Mesodermal cell (in vitro differentiated cells): ENCODE data around the gene RALGPS1.

ENCODE experiments used
- H3K27ac ChIP-seq: 2 replicates; pipeline ENCODE4 v1.7.0; 2013; ENCODE audit warnings: mild to moderate bottlenecking, low read depth, low read length, moderate library complexity; ENCODE audit not compliant: severe bottlenecking
- H3K36me3 ChIP-seq: 2 replicates; pipeline ENCODE4 v1.7.1; 2013; ENCODE audit warnings: mild to moderate bottlenecking, low read length, moderate library complexity; ENCODE audit not compliant: control insufficient read depth, insufficient read depth
- H3K4me1 ChIP-seq: one replicate; pipeline ENCODE4 v1.7.1; 2013; ENCODE audit warnings: mild to moderate bottlenecking, low read length; ENCODE audit not compliant: insufficient read depth, control insufficient read depth, poor library complexity, severe bottlenecking
- H3K4me3 ChIP-seq: 2 replicates; pipeline ENCODE4 v1.7.0; 2013; ENCODE audit warnings: low read length, control low read depth, mild to moderate bottlenecking; ENCODE audit not compliant: insufficient read depth, poor library complexity, severe bottlenecking; ENCODE audit errors: extremely low read depth
- H3K9me3 ChIP-seq: 2 replicates; pipeline ENCODE4 v1.7.1; 2013; ENCODE audit warnings: mild to moderate bottlenecking, low read length, moderate library complexity; ENCODE audit not compliant: control insufficient read depth
- WGBS, 2 experiments: methylation state at CpG; one replicate each; pipeline ENCODE4 v1.1.5; 2013; ENCODE audit warnings: missing lambda C conversion rate in 2 of 2; ENCODE audit not compliant: insufficient coverage in 2 of 2; 5-methylcytosine and 5-hydroxymethylcytosine counted together

Gene RALGPS1

DNA sequence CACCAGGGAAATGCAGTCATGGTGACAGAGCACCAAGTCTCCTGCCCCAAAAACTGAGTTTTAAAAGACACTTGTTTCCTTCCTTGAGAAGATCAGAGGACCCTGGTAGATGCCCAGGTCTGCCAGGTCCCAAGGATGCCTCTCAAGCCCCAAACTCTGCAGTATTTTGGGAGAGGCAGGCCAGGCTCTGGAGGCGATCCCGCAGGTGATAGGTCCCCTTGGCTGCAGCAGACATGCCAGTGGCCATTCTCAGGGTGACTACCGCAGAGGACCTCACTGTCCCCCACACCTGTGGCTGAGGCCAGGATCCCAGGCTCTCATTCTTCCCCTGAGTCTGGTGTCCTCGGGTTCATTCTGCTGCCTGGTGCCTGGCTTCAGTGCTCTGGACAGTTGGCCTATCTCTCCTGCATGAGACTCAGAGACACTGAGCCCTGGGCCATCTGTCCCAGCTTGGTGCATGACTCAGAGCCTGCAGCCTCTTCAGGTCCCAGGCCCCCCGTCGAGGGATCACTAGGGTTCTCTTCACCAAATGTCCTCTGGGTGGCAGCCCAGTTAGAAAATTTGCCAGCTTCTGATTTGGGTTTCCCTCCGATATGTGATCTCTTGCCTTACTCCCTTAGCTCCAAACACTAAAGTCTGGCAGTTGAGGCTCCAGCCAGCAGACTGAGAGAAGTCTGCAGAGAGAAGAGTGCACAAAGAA is 290.3 kb downstream of the RALGPS1 start:
- no peak overlapping the region for H3K4me3 ChIP-seq

DNA sequence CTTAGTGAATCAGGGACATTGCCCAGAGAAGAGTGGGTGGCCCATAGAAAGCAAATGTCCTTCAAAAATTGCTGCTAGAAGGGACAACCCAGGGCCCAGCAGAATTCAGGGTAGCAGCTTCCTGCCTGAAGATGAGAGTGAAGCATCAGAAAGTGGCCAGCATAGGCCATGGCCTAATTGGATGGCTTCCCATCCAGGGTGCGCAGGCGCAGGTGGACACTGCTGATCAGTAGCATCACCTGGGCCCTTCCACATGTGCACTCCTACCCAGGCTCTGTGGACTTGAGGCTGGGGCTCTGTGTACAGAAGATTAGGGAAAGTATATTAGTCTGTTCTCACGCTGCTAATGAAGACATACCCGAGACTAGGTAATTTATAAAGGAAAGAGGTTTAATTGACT is 291.4 kb downstream of the RALGPS1 start:
- 85 to 100% methylated on average over 4 of the region's 4 CpGs for WGBS, 2 experiments
- no peak overlapping the region for H3K4me3 ChIP-seq
- H3K9me3 ChIP-seq, result no peaks in the 10 kb centered on the region

More for the DNA sequence above, 290.3 kb downstream of the RALGPS1 start:
- Histone ChIP-seq H3K36me3 (no peaks in the 10 kb centered on the region), H3K9me3 (no peaks in the 10 kb centered on the region), H3K4me1 (no peaks in the 10 kb centered on the region), H3K27ac (no peak overlapping the region)
- WGBS, 2 experiments, result 82 to 88% methylated on average over 7 of the region's 7 CpGs

DNA sequence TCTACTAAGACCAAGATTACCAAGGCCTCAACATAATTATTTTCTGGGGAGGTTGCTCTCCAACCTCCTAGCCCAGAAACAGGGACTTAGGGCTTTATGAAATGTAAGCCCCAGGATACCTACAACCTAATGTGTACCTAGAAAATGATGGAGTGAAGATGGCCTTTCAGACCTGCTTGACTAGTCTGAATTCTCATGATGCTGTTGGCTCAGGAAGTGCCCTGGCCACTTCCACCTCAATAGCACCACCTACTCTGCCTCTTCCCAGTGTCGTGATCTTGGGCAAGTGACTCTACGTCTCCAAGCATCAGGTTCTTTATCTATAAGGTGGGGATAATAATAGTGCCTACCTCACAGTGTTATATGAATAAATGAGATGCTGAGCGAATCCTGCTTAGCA is 292.1 kb downstream of the RALGPS1 start:
- WGBS, 2 experiments, result no CpG with 5 or more reads among the region's 3 CpGs
- no peak overlapping the region for H3K4me3 ChIP-seq
- peaks cover 8% of the 10 kb centered on the region for H3K4me1 ChIP-seq
- H3K36me3 ChIP-seq, result no peaks in the 10 kb centered on the region
- no peak overlapping the region for H3K27ac ChIP-seq
- no peaks in the 10 kb centered on the region for H3K9me3 ChIP-seq

More for the DNA sequence above, 291.4 kb downstream of the RALGPS1 start:
- Histone ChIP-seq H3K36me3 (no peaks in the 10 kb centered on the region), H3K27ac (no peak overlapping the region), H3K4me1 (peaks cover 3% of the 10 kb centered on the region)

DNA sequence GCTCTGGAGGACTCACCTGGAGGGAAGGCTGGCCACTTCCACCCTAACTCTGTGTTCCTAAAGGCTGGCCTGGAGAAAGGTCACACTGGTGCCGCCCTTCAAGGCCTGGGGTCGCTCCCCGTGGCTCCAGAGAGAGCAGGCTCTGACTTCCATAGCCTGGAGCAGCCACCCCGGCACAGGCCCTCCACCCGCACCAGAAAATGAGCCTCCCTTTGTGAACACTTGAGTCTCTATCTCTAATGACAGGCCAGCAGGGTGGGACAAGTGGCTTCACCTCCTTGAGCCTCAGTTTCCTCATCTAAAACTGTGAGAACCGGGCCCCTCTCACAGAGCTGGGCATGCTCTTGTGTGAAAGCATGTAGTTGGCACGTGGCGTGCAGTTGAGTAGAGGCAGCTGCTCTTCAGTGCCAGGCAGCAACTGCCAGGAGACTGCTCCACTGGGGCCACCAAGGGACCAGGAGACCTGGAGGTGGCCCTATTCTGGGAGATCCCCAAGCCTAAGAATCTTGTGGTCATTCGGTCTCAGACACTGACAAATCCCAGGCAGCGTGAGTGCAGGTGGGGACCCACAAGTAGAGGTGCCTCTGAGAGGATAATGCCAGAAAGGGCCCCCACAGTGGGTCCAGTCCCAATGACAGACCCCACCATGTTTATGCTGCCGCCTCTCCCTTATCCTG is 293.3 kb downstream of the RALGPS1 start:
- no peak overlapping the region for H3K4me3 ChIP-seq
- 89 to 96% methylated on average over 9 to 10 of the region's 11 CpGs for WGBS, 2 experiments
- H3K27ac ChIP-seq, result no peak overlapping the region

DNA sequence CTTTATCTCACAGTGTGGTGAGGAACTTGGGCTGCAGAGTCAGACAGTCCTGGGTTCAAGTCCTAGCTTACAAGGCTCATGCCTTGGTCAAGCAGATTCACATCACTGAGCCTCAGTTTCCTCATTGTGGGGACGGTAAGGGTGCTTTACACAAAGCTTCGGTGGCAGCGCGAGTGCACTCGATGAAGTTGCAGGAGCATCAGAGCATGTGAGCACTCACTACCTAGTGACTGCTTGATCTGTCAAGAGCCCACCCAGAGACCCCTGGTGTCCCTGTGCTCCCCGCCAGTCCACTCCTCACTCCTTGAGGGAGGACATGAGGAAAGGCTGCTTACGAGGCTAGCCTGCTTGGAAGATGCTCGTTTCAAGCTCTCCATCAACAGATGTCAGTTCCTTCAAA is 293.8 kb downstream of the RALGPS1 start:
- peaks cover 8% of the 10 kb centered on the region for H3K4me1 ChIP-seq
- H3K27ac ChIP-seq, result no peak overlapping the region
- no peak overlapping the region for H3K4me3 ChIP-seq
- H3K36me3 ChIP-seq, result no peaks in the 10 kb centered on the region
- no peaks in the 10 kb centered on the region for H3K9me3 ChIP-seq
- 91 to 99% methylated on average over 7 to 8 of the region's 8 CpGs for WGBS, 2 experiments

More for the DNA sequence above, 293.3 kb downstream of the RALGPS1 start:
- H3K36me3 ChIP-seq, result no peaks in the 10 kb centered on the region
- peaks cover 8% of the 10 kb centered on the region for H3K4me1 ChIP-seq
- no peaks in the 10 kb centered on the region for H3K9me3 ChIP-seq

DNA sequence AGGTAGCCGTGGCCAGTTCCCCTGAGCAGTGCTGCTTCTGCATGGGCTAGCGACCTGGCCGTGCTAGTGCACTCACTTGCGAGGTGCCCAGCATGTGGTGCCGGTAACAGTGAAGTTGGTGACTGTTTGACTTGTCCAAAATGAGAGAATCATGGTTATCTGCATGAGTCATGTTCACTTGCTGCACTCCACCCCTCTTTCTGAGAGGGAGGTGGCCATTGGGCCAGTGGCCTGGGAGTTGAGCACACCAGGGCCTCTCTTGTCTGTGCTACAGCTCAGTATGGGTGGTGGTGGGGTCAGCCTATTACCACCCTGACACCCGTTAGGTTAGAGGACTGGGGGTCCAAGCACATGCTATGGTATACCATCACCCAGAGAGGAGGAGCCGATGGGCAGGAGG is 294.6 kb downstream of the RALGPS1 start:
- Histone ChIP-seq H3K27ac (no peak overlapping the region), H3K4me1 (peaks cover 8% of the 10 kb centered on the region), H3K36me3 (no peaks in the 10 kb centered on the region), H3K4me3 (no peak overlapping the region), H3K9me3 (no peaks in the 10 kb centered on the region)
- 90 to 95% methylated on average over 6 to 7 of the region's 7 CpGs for WGBS, 2 experiments

DNA sequence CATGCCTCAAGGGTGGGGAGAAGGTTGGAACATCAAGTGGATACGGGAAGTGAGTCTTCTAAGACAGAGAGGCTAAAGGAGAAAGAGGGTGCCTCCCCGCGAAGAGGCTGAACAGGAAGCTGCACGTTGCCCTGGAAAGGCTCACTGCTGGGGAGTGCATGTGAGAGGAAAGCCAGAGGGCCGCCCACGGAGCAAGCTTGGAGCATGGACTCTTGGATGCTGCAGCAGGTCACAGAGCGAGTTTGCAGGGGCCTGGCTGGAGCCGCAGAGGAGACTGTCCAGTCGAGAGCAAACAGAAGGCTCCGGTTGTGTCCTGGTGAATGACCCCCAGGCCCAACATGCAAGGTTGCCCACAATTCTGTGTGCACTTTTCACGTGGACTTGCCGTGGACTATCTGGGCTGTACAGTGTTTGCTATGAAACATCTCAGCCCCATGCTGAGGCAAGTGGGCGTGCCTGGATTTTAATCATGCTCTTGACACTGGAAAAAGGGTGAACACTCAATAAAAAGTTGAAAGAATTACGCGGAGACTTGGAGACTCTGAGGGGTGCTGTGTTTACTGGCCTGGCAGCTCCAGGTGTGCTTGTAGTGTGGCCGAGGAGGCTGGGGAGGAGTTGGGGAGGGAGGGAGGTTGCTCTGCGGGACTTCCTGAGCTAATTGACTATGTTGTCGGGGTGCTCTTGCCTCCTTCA is 295.5 kb downstream of the RALGPS1 start:
- H3K4me3 ChIP-seq, result no peak overlapping the region
- WGBS, 2 experiments, result 90 to 91% methylated on average over 14 to 18 of the region's 18 CpGs
- H3K27ac ChIP-seq, result no peak overlapping the region
- peaks cover 8% of the 10 kb centered on the region for H3K4me1 ChIP-seq
- no peaks in the 10 kb centered on the region for H3K36me3 ChIP-seq
- no peaks in the 10 kb centered on the region for H3K9me3 ChIP-seq

DNA sequence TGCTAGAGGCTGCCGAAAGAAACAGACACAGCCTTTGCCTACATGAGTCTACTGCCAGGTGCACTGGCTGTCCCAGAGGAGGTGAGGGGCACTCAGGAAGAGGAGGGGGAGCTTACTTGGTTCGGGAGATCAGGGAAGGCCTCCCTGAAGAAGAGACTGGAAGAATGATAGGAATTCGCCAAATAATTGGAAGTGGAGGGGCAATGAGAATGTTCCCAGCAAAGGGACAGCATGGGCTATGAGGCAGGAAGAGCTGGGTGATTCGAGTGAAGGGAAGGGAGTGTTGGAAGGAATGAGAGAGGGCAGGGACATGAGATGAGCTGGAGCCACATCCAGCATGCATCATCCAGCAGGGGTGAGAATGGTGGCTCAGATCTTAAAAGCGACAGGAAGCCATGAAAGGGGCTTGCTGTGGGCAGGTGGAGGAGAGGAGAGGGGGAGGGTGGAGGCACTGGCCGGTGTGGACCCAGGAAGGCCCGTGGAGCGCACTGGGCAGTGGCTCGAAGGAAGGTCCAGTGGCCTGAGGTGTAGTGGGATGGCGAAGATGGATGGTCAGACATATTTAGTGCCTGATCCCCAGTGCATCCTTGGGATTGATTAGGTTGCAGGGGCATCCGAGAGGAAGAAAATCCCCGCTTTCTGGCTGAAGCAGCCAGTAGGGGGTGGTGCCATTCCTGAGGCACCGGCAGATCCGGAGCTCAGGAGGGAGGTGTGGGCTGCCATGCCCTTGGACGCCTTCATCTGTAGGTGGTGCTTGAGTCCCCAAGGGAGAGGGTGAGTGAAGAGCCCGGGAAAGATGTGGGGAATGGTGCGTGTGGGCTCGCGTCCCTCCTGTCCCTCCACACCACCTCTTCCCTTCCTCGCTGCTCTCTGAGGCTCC is 296.5 kb downstream of the RALGPS1 start:
- H3K4me3 ChIP-seq, result no peak overlapping the region
- peaks cover 8% of the 10 kb centered on the region for H3K4me1 ChIP-seq
- no peaks in the 10 kb centered on the region for H3K9me3 ChIP-seq
- 58 to 68% methylated on average over 14 to 15 of the region's 20 CpGs for WGBS, 2 experiments
- H3K36me3 ChIP-seq, result no peaks in the 10 kb centered on the region
- H3K27ac ChIP-seq, result no peak overlapping the region

DNA sequence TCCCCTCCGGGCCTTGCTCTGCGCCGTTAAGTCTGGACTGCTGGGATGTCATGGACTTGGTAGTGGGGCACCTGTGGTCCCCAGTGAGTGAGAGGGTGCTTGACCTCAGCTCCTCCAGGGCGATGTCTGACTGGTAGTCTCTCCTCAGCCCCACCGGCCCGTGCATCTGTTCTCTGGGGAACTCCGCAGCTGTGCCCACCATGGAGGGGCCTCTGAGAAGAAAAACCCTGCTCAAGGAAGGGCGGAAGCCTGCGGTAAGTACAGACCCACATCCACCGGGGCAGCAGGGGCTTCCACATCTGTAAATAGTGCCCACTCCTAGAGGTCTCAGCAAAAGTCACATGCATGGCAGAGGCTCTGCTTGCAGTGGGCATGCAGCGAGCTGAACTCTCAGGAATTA is 297.4 kb downstream of the RALGPS1 start:
- H3K4me1 ChIP-seq, result peaks cover 8% of the 10 kb centered on the region
- H3K36me3 ChIP-seq, result no peaks in the 10 kb centered on the region
- 95 to 98% methylated on average over 8 to 9 of the region's 11 CpGs for WGBS, 2 experiments
- H3K9me3 ChIP-seq, result no peaks in the 10 kb centered on the region
- H3K27ac ChIP-seq, result no peak overlapping the region
- no peak overlapping the region for H3K4me3 ChIP-seq

DNA sequence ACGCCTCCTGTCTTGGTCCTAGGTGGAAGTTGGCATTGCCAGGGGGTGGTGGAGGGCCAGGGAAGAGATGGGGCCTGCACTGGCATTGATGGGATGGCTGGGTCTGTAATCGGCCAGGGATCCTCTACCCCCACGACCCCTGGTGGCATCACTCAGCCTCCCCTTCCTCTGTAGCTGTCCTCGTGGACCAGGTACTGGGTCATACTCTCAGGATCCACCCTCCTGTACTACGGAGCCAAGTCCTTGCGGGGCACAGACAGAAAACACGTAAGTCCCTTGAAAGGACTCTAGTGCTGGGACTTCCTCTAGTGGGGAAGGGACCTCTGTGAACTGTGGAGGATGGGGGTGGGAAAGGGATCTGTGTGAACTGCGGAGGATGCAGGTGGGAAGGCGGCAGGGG is 297.9 kb downstream of the RALGPS1 start:
- H3K36me3 ChIP-seq, result no peaks in the 10 kb centered on the region
- H3K27ac ChIP-seq, result no peak overlapping the region
- no peaks in the 10 kb centered on the region for H3K9me3 ChIP-seq
- H3K4me3 ChIP-seq, result no peak overlapping the region
- whole genome bisulfite sequencing, 2 experiments, result 96 to 100% methylated on average over 5 to 6 of the region's 9 CpGs
- H3K4me1 ChIP-seq, result peaks cover 8% of the 10 kb centered on the region
